ENCODE measurements around the gene NACC2.

- TF ChIP-seq, protein P1, sequence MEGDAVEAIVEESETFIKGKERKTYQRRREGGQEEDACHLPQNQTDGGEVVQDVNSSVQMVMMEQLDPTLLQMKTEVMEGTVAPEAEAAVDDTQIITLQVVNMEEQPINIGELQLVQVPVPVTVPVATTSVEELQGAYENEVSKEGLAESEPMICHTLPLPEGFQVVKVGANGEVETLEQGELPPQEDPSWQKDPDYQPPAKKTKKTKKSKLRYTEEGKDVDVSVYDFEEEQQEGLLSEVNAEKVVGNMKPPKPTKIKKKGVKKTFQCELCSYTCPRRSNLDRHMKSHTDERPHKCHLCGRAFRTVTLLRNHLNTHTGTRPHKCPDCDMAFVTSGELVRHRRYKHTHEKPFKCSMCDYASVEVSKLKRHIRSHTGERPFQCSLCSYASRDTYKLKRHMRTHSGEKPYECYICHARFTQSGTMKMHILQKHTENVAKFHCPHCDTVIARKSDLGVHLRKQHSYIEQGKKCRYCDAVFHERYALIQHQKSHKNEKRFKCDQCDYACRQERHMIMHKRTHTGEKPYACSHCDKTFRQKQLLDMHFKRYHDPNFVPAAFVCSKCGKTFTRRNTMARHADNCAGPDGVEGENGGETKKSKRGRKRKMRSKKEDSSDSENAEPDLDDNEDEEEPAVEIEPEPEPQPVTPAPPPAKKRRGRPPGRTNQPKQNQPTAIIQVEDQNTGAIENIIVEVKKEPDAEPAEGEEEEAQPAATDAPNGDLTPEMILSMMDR (IDR thresholded peaks at IDR 0.05; ENCODE audit: low read depth, low read length, poor library complexity, severe bottlenecking): no peak
- no peak for TF ChIP-seq EZH2phosphoT487 (IDR thresholded peaks at IDR 0.05; ENCODE audit: borderline replicate concordance, low read length)
Measured at GRCh38 chr9:135990468-135991429, 104.3 kb downstream of the NACC2 start.

Data from DOHH2 (cell line).